Activated CD4-positive, alpha-beta memory T cell treated with anti-CD3 and anti-CD28 coated beads, Interleukin-2, amount 10 ng/mL, durations not matched to agents 7 days and 5 days (primary cell): Measurements from ENCODE around the gene SF3B5. TPM values are rescaled to one million over a fixed set of nuclear protein-coding genes. Genes with fewer than 3 reads are reported as not detected.
"Not testable (repeated sequence)": the region's sequence is repeated elsewhere in the genome, so short reads cannot be mapped to it uniquely, and the experiment has no call there.

Experiments
- CTCF ChIA-PET: fragments of 350-600 bp; sonication (Branson Sonifier 250); formaldehyde crosslinking; loops from one replicate; lab custom pipeline; 2021; ENCODE audit warnings: antibody characterized with exemption, inconsistent platforms; lab: Charles Lee
- POLR2A ChIA-PET: fragments of 350-600 bp; sonication (Branson Sonifier 250); formaldehyde crosslinking; loops from one replicate; lab custom pipeline; 2021; ENCODE audit warnings: antibody characterized with exemption; lab: Charles Lee
- DNase-seq: peaks from one replicate; pipeline ENCODE4 v3.0.0-alpha.2; 2020
- H3K27ac Mint-ChIP-seq: one replicate; pipeline ENCODE4 v1.8.0; 2021; ENCODE audit warnings: mild to moderate bottlenecking, mixed read lengths
- H3K27me3 Mint-ChIP-seq: one replicate; pipeline ENCODE4 v1.8.0; 2021; ENCODE audit warnings: mixed read lengths
- H3K36me3 Mint-ChIP-seq: one replicate; pipeline ENCODE4 v1.8.0; 2021; ENCODE audit warnings: low read depth, mixed read lengths
- H3K4me1 Mint-ChIP-seq: one replicate; pipeline ENCODE4 v1.8.0; 2021; ENCODE audit warnings: mixed read lengths
- H3K4me3 Mint-ChIP-seq: one replicate; pipeline ENCODE4 v1.8.0; 2021; ENCODE audit warnings: mild to moderate bottlenecking, mixed read lengths
- H3K9me3 Mint-ChIP-seq: one replicate; pipeline ENCODE4 v1.8.0; 2021; ENCODE audit warnings: mixed read lengths
- total RNA-seq, 2 experiments: library from RNA; stranded (reverse); gene quantifications; one replicate each; pipeline ENCODE4 v1.2.3, GENCODE V29; 2021

The SF3B5 gene
- 100 to 1,000 TPM; 128 to 130 TPM for total RNA-seq

GRCh38 chr6:144095134-144096002, at the start of gene SF3B5:
Gene SF3B5 (minus strand): TSS chr6:144095573. CDS start chr6:144095497, 76 bp downstream.
- Mint-ChIP-seq H3K4me1 (peaks cover 24% of the 10 kb centered on the region), H3K36me3 (peaks cover 12% of the 10 kb centered on the region), H3K27ac (peak within 1 kb of the TSS; percentile 94), H3K4me3 (peak within 1 kb of the TSS; percentile 88), H3K9me3 (no peaks in the 10 kb centered on the region), H3K27me3 (no peaks in the 10 kb centered on the region)
- ChIA-PET CTCF (interaction anchor here (1.1 to 3.1 kb wide), 6 partner anchors 31 to 387 kb away, joined by 3 to 13 read pairs (median 4); partner anchors contain the start of gene STX11), POLR2A (interaction anchor here (0.6 to 5.0 kb wide), 16 partner anchors 24 to 644 kb away, joined by 3 to 73 read pairs (median 4); partner anchors contain the start of genes ADAT2, LTV1, PEX3 and STX11)
- peak; percentile 99 for DNase-seq

DNA sequence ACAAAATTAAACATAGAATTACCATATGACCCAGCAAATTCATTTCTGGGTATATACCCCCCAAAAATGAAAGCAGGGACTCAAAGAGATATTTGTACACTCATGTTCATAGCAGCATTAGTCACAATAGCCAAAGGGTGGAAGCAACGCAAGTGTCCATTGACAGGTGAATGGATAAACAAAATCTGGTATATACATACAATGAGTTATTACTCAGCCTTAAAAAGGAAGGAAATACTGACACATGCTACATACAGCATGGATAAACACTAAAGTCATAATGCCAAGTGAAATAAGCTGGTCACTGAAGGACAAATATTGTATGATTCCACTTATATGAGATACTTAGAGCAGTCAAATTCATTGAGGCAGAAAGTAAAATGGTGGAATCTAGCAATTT, 49.6 kb upstream of the SF3B5 start:
- H3K27ac Mint-ChIP-seq = no peak overlapping the region
- CTCF ChIA-PET = no interaction called here
- H3K4me1 Mint-ChIP-seq = peaks cover 10% of the 10 kb centered on the region
- POLR2A ChIA-PET = no interaction called here
- H3K9me3 Mint-ChIP-seq = no peaks in the 10 kb centered on the region
- H3K36me3 Mint-ChIP-seq = no peaks in the 10 kb centered on the region
- no peak for DNase-seq
- peaks cover 9% of the 10 kb centered on the region for H3K27me3 Mint-ChIP-seq
- no peak overlapping the region for H3K4me3 Mint-ChIP-seq

DNA sequence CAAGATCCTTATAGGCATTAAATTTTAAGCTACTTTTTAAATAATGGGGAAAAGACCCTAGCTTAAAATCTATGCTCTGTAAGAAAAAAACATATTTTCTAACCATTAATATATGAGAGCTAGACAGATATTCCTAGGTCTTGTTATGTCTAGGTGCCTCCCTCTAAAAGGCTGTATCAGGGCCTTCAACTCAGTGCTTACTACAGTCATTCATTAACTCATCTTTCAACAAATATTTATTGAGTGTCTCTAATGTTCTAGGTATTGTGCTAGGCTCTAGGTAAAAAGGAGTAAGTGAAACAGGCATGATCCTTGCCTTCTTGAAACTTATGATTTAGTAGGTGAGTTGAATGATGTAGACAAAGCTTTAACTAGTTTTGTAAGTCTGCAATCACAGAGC, 48.5 kb upstream of the SF3B5 start:
- H3K36me3 Mint-ChIP-seq = no peaks in the 10 kb centered on the region
- ChIA-PET CTCF (interaction anchor here (1.4 kb wide), 1 partner anchor 75 kb away, joined by 6 read pairs; no protein-coding TSS in a partner anchor), POLR2A (interaction anchor here (1.0 to 1.6 kb wide), 3 partner anchors 12 to 37 kb away, joined by 3 to 6 read pairs (median 4); no protein-coding TSS in a partner anchor)
- peaks cover 6% of the 10 kb centered on the region for H3K4me1 Mint-ChIP-seq
- H3K9me3 Mint-ChIP-seq = no peaks in the 10 kb centered on the region
- DNase-seq = no peak
- H3K27me3 Mint-ChIP-seq = peaks cover 7% of the 10 kb centered on the region
- no peak overlapping the region for H3K4me3 Mint-ChIP-seq
- H3K27ac Mint-ChIP-seq = no peak overlapping the region

GRCh38 chr6:144143106-144143505, 47.7 kb upstream of the SF3B5 start:
- ChIA-PET CTCF (interaction anchor here (1.4 kb wide), 1 partner anchor 76 kb away, joined by 6 read pairs; no protein-coding TSS in a partner anchor), POLR2A (interaction anchor here (1.0 to 1.6 kb wide), 3 partner anchors 13 to 38 kb away, joined by 3 to 6 read pairs (median 4); no protein-coding TSS in a partner anchor)
- H3K27ac Mint-ChIP-seq = no peak overlapping the region
- H3K27me3 Mint-ChIP-seq = peaks cover 6% of the 10 kb centered on the region
- no peaks in the 10 kb centered on the region for H3K36me3 Mint-ChIP-seq
- H3K4me1 Mint-ChIP-seq = peaks cover 6% of the 10 kb centered on the region
- H3K9me3 Mint-ChIP-seq = no peaks in the 10 kb centered on the region
- no peak for DNase-seq
- H3K4me3 Mint-ChIP-seq = no peak overlapping the region

DNA sequence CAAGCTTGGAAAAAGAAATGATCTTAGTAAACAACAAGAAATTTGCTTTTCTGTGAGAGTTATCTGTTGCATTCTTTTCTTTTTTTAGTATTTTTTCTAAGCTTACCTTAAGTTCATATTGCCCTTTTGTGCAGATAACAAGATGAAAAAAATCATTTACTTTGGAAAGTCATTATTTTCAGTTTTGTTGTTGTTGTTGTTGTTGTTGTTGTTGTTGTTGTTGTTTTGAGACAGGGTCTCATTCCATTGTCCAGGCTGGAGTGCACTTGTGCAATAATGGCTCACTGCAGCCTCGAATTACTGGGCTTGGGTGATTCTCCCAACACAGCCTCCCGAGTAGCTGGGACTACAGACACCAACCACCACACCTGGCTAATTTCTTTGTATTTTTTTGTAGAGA, 46.1 kb upstream of the SF3B5 start:
- no peak for DNase-seq
- ChIA-PET CTCF (no interaction called here), POLR2A (interaction anchor here (1.4 kb wide), 1 partner anchor 9 kb away, joined by 6 read pairs; the partner anchor contains the start of gene STX11)
- no peak overlapping the region for H3K4me3 Mint-ChIP-seq
- no peaks in the 10 kb centered on the region for H3K9me3 Mint-ChIP-seq
- peaks cover 9% of the 10 kb centered on the region for H3K27me3 Mint-ChIP-seq
- H3K27ac Mint-ChIP-seq = no peak overlapping the region
- H3K4me1 Mint-ChIP-seq = peaks cover 2% of the 10 kb centered on the region
- H3K36me3 Mint-ChIP-seq = no peaks in the 10 kb centered on the region

DNA sequence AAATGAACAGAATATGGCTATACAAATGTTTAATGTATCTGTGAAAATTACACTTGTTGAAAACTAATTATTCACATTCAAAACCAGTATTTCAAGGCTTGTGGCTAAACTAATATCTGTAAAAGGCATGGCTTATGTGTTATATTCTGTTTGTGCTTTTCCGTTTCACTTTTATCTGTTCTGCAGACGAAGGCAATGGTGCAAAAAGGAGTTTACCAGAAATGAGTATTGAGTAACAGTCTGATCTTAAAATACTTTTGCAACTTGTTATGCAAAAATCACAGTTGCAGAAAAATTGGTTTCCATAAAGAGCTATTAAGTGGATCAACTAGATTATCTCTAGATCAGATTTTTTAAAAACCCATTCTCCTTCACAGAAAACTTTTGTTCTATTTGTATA, 45.5 kb upstream of the SF3B5 start:
- CTCF ChIA-PET = no interaction called here
- Mint-ChIP-seq H3K27ac (no peak overlapping the region), H3K4me1 (peaks cover 2% of the 10 kb centered on the region), H3K9me3 (no peaks in the 10 kb centered on the region), H3K4me3 (no peak overlapping the region), H3K36me3 (no peaks in the 10 kb centered on the region), H3K27me3 (peaks cover 12% of the 10 kb centered on the region)
- POLR2A ChIA-PET = interaction anchor here (1.4 kb wide), 1 partner anchor 10 kb away, joined by 6 read pairs; the partner anchor contains the start of gene STX11
- DNase-seq = no peak

GRCh38 chr6:144139817-144140216, 44.4 kb upstream of the SF3B5 start:
- Mint-ChIP-seq H3K27ac (no peak overlapping the region), H3K4me1 (peaks cover 2% of the 10 kb centered on the region), H3K36me3 (no peaks in the 10 kb centered on the region), H3K27me3 (peaks cover 18% of the 10 kb centered on the region), H3K9me3 (no peaks in the 10 kb centered on the region), H3K4me3 (no peak overlapping the region)
- ChIA-PET POLR2A (no interaction called here), CTCF (no interaction called here)
- no peak for DNase-seq

GRCh38 chr6:144138542-144138941, 43.2 kb upstream of the SF3B5 start:
- Mint-ChIP-seq H3K9me3 (no peaks in the 10 kb centered on the region), H3K36me3 (no peaks in the 10 kb centered on the region), H3K4me3 (no peak overlapping the region), H3K27me3 (peaks cover 20% of the 10 kb centered on the region), H3K27ac (no peak overlapping the region), H3K4me1 (peaks cover 2% of the 10 kb centered on the region)
- ChIA-PET CTCF (no interaction called here), POLR2A (no interaction called here)
- no peak for DNase-seq

- Mint-ChIP-seq H3K9me3 (no peaks in the 10 kb centered on the region), H3K4me3 (no peak overlapping the region), H3K27me3 (peaks cover 22% of the 10 kb centered on the region), H3K36me3 (no peaks in the 10 kb centered on the region), H3K27ac (no peak overlapping the region), H3K4me1 (peaks cover 16% of the 10 kb centered on the region)
- ChIA-PET POLR2A (no interaction called here), CTCF (no interaction called here)
- DNase-seq = no peak
Observed at GRCh38 chr6:144134737-144135136, 39.4 kb upstream of the SF3B5 start.

DNA sequence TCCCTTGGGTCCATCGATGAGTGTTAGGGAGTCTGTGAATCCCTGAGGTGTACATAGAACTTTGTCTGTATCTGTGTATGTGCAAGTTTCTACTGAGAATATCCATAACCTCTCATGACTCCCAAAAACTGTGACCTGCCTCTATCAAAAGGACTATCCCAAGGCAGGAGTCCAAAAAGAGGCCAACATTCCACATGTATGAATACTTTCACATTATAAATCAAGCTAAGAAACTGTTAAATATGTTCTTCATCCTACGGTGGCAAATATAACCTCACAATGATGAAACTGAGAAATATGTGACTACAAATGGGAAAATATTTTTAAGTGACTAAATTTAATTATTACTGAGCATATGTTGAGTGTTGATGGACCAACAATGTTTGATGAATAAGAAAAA, 38.8 kb upstream of the SF3B5 start:
- H3K4me3 Mint-ChIP-seq = no peak overlapping the region
- no peak overlapping the region for H3K27ac Mint-ChIP-seq
- H3K36me3 Mint-ChIP-seq = no peaks in the 10 kb centered on the region
- peaks cover 17% of the 10 kb centered on the region for H3K4me1 Mint-ChIP-seq
- H3K27me3 Mint-ChIP-seq = peaks cover 22% of the 10 kb centered on the region
- ChIA-PET POLR2A (no interaction called here), CTCF (no interaction called here)
- no peaks in the 10 kb centered on the region for H3K9me3 Mint-ChIP-seq
- no peak for DNase-seq

DNA sequence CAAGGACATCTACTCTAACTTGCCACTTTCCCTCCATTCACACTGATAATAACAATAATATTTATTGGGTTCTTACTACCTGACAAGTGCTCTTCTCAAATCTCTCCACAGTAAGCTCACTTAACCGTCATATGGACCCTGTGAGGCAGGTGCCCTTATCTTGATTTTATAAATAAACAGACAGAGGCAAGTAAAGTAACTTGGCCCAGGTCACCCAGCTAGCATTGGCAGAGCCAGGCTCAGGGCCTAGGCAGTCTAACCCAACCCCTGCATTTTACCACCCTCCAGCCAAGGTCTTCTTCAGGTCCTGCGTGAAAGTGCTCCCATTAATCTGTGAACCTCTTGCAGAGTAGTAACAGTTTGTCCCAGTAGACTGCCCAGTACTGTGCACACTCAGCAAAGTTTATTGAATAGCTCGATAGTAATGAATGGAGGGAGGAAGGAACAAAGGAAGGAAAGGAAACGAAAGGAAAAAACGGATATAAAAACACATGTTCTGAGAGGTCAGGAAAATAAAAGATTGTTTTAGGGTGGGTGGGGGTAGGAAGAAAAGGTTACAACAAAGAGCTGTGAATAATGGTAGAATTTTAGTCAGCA, 38.0 kb upstream of the SF3B5 start:
- H3K27me3 Mint-ChIP-seq = peaks cover 27% of the 10 kb centered on the region
- H3K4me3 Mint-ChIP-seq = no peak overlapping the region
- H3K36me3 Mint-ChIP-seq = no peaks in the 10 kb centered on the region
- no peaks in the 10 kb centered on the region for H3K9me3 Mint-ChIP-seq
- no peak for DNase-seq
- ChIA-PET POLR2A (no interaction called here), CTCF (no interaction called here)
- H3K27ac Mint-ChIP-seq = no peak overlapping the region
- H3K4me1 Mint-ChIP-seq = peaks cover 17% of the 10 kb centered on the region

DNA sequence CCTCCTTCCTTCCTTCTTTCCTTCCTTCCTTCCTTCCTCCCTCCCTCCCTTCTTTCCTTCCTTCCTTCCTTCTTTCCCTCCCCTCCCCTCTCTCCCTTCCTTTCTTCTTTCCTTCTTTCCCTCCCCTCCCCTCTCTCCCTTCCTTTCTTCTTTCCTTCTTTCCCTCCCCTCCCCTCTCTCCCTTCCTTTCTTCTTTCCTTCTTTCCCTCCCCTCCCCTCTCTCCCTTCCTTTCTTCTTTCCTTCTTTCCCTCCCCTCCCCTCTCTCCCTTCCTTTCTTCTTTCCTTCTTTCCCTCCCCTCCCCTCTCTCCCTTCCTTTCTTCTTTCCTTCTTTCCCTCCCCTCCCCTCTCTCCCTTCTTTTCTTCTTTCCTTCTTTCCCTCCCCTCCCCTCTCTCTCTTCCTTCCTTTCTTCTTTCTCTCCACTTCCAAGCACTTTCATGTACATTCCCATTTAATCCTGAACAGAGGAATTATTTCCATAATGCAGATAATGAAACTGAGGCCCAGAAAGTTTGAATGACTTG, 36.9 kb upstream of the SF3B5 start:
- H3K27ac Mint-ChIP-seq, CTCF ChIA-PET, H3K36me3 Mint-ChIP-seq, H3K4me3 Mint-ChIP-seq, DNase-seq, H3K9me3 Mint-ChIP-seq: not testable (repeated sequence)
- peaks cover 17% of the 10 kb centered on the region for H3K4me1 Mint-ChIP-seq
- peaks cover 25% of the 10 kb centered on the region for H3K27me3 Mint-ChIP-seq
- POLR2A ChIA-PET = interaction anchor here (3.5 kb wide), 1 partner anchor 18 kb away, joined by 17 read pairs; the partner anchor contains the start of gene STX11
